Measurements from ENCODE around the gene C2CD3.

Gene C2CD3

GRCh38 chr11:74015919-74016684, 154.7 kb downstream of the C2CD3 start:
- intact Hi-C loops (cut with DNase I; ENCODE audit: low total_unique reads): loop anchor here (5.0 kb wide), 1 partner anchor 34 kb away; the partner anchor contains the start of gene UCP2
- H3K4me1 ChIP-seq: peaks cover 0 to 24% (median 18%) of the 10 kb centered on the region in 4 donors
- no peak for TF ChIP-seq CTCF (IDR thresholded peaks at IDR 0.05)
- H3K36me3 ChIP-seq: peaks cover 5 to 42% (median 14%) of the 10 kb centered on the region in 3 donors
- no peak overlapping the region for H3K4me3 ChIP-seq
- no peak for DNase-seq
- H3K9me3 ChIP-seq: no peaks in the 10 kb centered on the region
- no peaks in the 10 kb centered on the region for H3K27me3 ChIP-seq
- H3K27ac ChIP-seq: no peak overlapping the region

DNA sequence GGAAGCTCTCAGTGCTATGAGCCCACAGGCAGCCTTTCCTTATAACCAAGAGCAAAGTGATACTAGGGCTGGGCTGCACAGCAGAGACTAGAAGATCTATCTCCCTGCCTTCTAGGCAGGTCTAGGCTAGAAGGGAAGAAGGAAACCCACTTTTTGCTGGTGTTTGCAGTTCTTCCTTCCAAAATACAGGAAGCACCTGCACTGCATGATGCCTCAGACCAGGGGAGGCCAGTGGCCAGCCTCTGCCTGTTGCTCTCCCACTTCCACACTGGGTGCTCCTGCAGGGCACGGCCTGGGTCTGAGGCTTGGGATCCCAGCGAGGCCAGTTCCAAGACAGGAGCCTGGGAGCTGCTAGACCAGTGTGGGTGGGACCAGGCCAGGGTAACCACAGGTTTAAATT, 155.9 kb downstream of the C2CD3 start:
- peaks cover 5 to 42% (median 14%) of the 10 kb centered on the region in 3 donors for H3K36me3 ChIP-seq
- H3K27ac ChIP-seq: no peak overlapping the region
- DNase-seq: no peak
- no peak overlapping the region for H3K4me3 ChIP-seq
- intact Hi-C loops (cut with DNase I; ENCODE audit: low total_unique reads): loop anchor here (5.0 kb wide), 1 partner anchor 33 kb away; the partner anchor contains the start of gene UCP2
- H3K4me1 ChIP-seq: peaks cover 0 to 22% (median 18%) of the 10 kb centered on the region in 4 donors
- no peak for TF ChIP-seq CTCF (IDR thresholded peaks at IDR 0.05)
- no peaks in the 10 kb centered on the region for H3K27me3 ChIP-seq
- no peaks in the 10 kb centered on the region for H3K9me3 ChIP-seq

DNA sequence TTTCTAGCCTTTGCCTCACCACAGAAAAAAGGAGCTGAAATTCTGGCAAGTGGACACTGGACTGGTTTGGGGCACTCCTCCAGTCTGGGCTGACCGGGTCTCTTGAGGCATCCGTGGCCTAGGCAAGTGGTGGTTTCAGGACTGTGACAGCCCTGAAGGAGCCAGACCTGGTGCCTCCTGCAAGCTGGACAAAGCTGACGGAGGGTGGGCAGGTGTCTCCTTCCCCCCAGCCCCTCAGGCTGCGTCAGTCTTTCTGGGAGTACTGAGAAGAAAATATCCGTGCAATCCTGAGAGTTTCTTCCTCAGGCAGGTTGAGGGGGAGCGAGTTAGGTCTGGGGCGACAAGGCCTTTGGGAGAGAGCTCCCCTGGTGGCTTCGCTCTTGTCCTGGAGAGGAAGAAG, 157.7 kb downstream of the C2CD3 start:
- no peak overlapping the region for H3K27ac ChIP-seq
- no peak for TF ChIP-seq CTCF (IDR thresholded peaks at IDR 0.05)
- peaks cover 5 to 48% (median 14%) of the 10 kb centered on the region in 3 donors for H3K36me3 ChIP-seq
- H3K27me3 ChIP-seq: no peaks in the 10 kb centered on the region
- H3K4me3 ChIP-seq: no peak overlapping the region
- DNase-seq: no peak
- intact Hi-C loops (cut with DNase I; ENCODE audit: low total_unique reads): no loop called here
- no peaks in the 10 kb centered on the region for H3K9me3 ChIP-seq
- H3K4me1 ChIP-seq: peaks cover 0 to 5% (median 3%) of the 10 kb centered on the region in 4 donors

- DNase-seq: no peak
- TF ChIP-seq CTCF (IDR thresholded peaks at IDR 0.05): no peak
- Histone ChIP-seq H3K36me3 (peaks cover 5 to 49% (median 14%) of the 10 kb centered on the region in 3 donors), H3K4me1 (no peaks in the 10 kb centered on the region), H3K9me3 (no peaks in the 10 kb centered on the region), H3K27me3 (no peaks in the 10 kb centered on the region), H3K4me3 (no peak overlapping the region), H3K27ac (no peak overlapping the region)
- intact Hi-C loops (cut with DNase I; ENCODE audit: low total_unique reads): no loop called here
These were observed 158.6 kb downstream of the C2CD3 start for GRCh38 chr11:74012074-74012809.

DNA sequence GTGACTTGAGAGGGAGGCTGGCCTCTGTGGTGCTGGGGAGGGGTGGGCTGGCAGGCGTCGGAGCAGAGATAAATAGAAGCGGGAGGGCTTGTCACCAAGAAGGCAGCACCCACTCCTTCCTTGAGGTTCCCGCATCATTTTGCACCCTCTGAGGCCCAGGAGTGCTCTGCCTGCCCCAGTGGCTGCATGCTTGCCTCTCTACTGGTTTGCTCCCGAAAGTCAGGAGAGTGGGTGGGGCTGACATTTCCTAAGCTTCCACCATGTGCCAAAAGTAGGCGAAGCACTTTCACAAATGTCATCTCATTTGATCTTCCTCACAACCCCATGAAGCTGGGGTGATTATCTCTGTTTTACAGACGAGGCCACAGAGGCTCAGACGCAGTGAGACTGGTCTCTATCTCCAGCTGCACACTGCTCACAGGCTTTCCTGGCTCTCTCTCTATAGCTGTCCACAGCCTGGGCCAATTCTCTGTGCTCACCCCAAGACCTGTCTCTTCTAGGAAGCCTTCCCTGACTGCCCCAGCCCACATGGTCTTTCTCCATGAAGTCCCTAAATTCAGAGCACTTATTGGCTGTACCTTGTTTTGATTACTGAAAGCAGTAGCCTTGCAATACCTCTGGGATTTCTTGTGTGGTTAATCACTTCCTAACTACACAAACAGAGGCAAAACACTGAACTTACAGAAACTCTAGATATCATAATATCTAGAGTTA, 159.3 kb downstream of the C2CD3 start:
- no peaks in the 10 kb centered on the region for H3K27me3 ChIP-seq
- H3K9me3 ChIP-seq: no peaks in the 10 kb centered on the region
- no peak for DNase-seq
- no peak for TF ChIP-seq CTCF (IDR thresholded peaks at IDR 0.05)
- no peak overlapping the region for H3K27ac ChIP-seq
- intact Hi-C loops (cut with DNase I; ENCODE audit: low total_unique reads): no loop called here
- H3K36me3 ChIP-seq: peaks cover 5 to 49% (median 14%) of the 10 kb centered on the region in 3 donors
- no peak overlapping the region for H3K4me3 ChIP-seq
- H3K4me1 ChIP-seq: no peaks in the 10 kb centered on the region
